Heart left ventricle (tissue), 16 donors: ENCODE measurements around the gene C1QTNF6. TPM values are rescaled to one million over a fixed set of nuclear protein-coding genes. Genes with fewer than 3 reads are reported as not detected.

ENCODE experiments used
- ATAC-seq, 4 donors: fragments of 200-7000 bp; cut with Tn5 transposase; one replicate each; pipeline ENCODE4 v1.9.1; 2020 to 2022; ENCODE audit warnings: moderate library complexity in 4 of 4, mild to moderate bottlenecking in 3 of 4, moderate number of reproducible peaks in 1 of 4
- DNase-seq, 5 donors: peaks; one replicate each; pipeline ENCODE4 v3.0.0-alpha.2; 2020
- H3K27ac ChIP-seq, 12 donors: fragments of 200-600 bp; sonication (generic) in 4 of 12; one replicate each; pipeline versions ENCODE4 v1.5.0 to v1.8.0; 2016 to 2022; ENCODE audit warnings: mild to moderate bottlenecking in 2 of 12
- H3K27me3 ChIP-seq, 9 donors: fragments of 200-600 bp; sonication (generic) in 2 of 9; one replicate each; pipeline versions ENCODE4 v1.5.1 to v1.8.0; 2016 to 2022; ENCODE audit warnings: mild to moderate bottlenecking in 3 of 9
- H3K36me3 ChIP-seq, 9 donors: fragments of 200-600 bp; sonication (generic) in 2 of 9; one replicate each; pipeline versions ENCODE4 v1.5.0 to v1.8.0; 2018 to 2022; ENCODE audit warnings: mild to moderate bottlenecking in 2 of 9
- H3K4me1 ChIP-seq, 12 donors: fragments of 200-600 bp; sonication (generic) in 4 of 12; one replicate each; pipeline versions ENCODE4 v1.5.0 to v1.8.0; 2016 to 2022; ENCODE audit warnings: mild to moderate bottlenecking in 3 of 12
- H3K4me3 ChIP-seq, 12 donors: fragments of 200-600 bp; sonication (generic) in 4 of 12; one replicate each; pipeline versions ENCODE4 v1.5.0 to v1.8.0; 2017 to 2022; ENCODE audit warnings: mild to moderate bottlenecking in 9 of 12, moderate library complexity in 4 of 12
- H3K9me3 ChIP-seq, 12 donors: fragments of 200-600 bp; sonication (generic) in 4 of 12; one replicate each; pipeline versions ENCODE4 v1.5.0 to v1.8.0; 2016 to 2022; ENCODE audit warnings: mild to moderate bottlenecking in 1 of 12
- POLR2A ChIP-seq, 2 donors: fragments of 450-650 bp; IDR thresholded peaks; one replicate each; pipeline ENCODE4 v1.6.1; 2017; ENCODE audit warnings: antibody characterized with exemption in 2 of 2, mild to moderate bottlenecking in 2 of 2, moderate library complexity in 2 of 2
- WGBS, 4 donors: extraction: QIAGEN DNeasy Blood & Tissue Kit in 2 of 4; methylation state at CpG; one replicate each; pipeline versions ENCODE4 v1.1.5 to v1.1.7; 2013 to 2018; 5-methylcytosine and 5-hydroxymethylcytosine counted together
- intact Hi-C, 10 donors: fragments of 100-400 bp; cut with DNase I; formaldehyde crosslinking; loops; one replicate each; pipeline versions ENCODE4 v1.11.1 to v1.14.2; 2022
- polyA plus RNA-seq, 2 donors: library from polyadenylated mRNA; stranded (reverse); fragments of 200-250 nt; gene quantifications; one replicate each; pipeline ENCODE4 v1.2.3, GENCODE V29; 2013
- total RNA-seq, 9 donors: library from RNA; depleted of rRNA in 2 of 9; stranded (reverse); fragments of >200 nt in 2 of 9; fragmentation: NEBNext Ultra II Directional in 3 of 9; extraction: Animal tissue kit (Norgen Biotek cat#: 25700) in 3 of 9; gene quantifications; one replicate each; pipeline versions ENCODE4 v1.1.0 to v1.2.4, GENCODE V29; 2016 to 2023
- TF ChIP-seq, protein P1 (sequence below), 12 donors: fragments of 200-600 bp; sonication (generic) in 4 of 12; IDR thresholded peaks; one replicate each; pipeline versions ENCODE4 v1.5.0 to v1.8.0; 2018 to 2022; ENCODE audit warnings: antibody characterized with exemption in 12 of 12, mild to moderate bottlenecking in 5 of 12
- donor health status: ischemic (EF 13 %, LVEDD 7.1; RV severe dilation, severe dysfunction).
- donor health status: healthy with polysubstance abuse.
- donor health status: DM: no; HTN: yes; CAD: no.
- donor health status: DM: no; HTN: no; CAD: no.
- donor health status: ischemic (EF 25% LVEDD 6.9; RV normal size, moderate dysfunction).
- donor health status: ischemic (EF 25% LVEDD 5.7; RV mildly dilated, moderate dysfunction).
- donor health status: healthy.
- donor health status: DM: yes; HTN: yes; CAD: no.
- donor health status: ischemic (EF 35%, LVEDD 5.7; RV mildly dilated, moderate dysfunction).
- donor health status: nonischemic (EF 11% LVEDD 7.7; RV severe dilation, severe dysfunction).
- donor health status: DM: yes; HTN: yes; CAD: no.
- donor health status: PGD.
- donor health status: ischemic (EF 29% LVEDD 5.4; RV normal size, mild dysfunction).
- donor health status: nonischemic (EF 23%, LVEDD 6.1; RV moderate dilation, normal function).

Gene C1QTNF6
- total and polyA plus RNA-seq, 11 donors: 0.31 to 11.9 (median 1.4) TPM

DNA sequence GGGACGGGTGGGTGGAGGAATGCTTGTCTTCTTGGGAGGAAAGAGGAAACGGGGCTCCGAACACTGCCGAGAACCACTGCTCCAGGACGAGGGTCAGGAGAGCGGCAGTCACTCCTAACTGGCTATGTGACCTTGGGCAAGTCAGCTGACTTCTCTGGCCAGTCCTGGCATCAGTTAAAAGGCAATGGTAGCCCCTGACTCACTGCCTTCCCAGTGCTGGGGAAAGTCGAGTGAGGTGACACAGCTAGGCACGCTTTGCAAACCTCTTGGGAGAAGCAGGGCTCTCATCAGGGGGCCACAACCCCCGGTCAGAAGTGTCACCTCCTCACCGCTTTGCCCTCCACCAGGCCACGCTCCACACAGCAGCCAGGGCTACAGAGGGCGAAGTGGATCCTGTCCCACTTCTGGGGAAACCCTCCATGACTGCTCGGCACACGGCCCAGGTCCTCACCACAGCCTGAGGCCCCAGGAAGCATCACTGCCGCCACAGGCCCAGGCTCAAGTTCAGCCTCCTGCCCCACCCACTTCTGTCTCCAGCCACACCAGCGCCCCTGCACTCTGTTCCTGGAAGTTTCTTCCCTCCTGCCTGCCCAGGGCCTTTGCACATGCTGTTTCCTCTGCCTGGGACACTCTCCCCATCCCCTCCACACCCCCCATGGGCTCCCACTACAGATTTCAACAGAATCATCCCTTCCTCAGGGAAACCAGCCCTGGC lies 54.6 kb downstream of the C1QTNF6 start:
- no peaks in the 10 kb centered on the region for H3K36me3 ChIP-seq
- H3K27me3 ChIP-seq: peaks cover 0 to under 1% (median 0%) of the 10 kb centered on the region in 9 donors
- DNase-seq (no peak), ATAC-seq (no peak)
- intact Hi-C loops: no loop called here
- no peak overlapping the region for H3K27ac ChIP-seq
- 56 to 68% (median 63%) methylated on average over 16 of the region's 16 CpGs for WGBS, 4 donors
- no peaks in the 10 kb centered on the region for H3K9me3 ChIP-seq
- H3K4me1 ChIP-seq: no peaks in the 10 kb centered on the region
- no peak for TF ChIP-seq POLR2A (IDR thresholded peaks at IDR 0.05)
- TF ChIP-seq, protein P1, sequence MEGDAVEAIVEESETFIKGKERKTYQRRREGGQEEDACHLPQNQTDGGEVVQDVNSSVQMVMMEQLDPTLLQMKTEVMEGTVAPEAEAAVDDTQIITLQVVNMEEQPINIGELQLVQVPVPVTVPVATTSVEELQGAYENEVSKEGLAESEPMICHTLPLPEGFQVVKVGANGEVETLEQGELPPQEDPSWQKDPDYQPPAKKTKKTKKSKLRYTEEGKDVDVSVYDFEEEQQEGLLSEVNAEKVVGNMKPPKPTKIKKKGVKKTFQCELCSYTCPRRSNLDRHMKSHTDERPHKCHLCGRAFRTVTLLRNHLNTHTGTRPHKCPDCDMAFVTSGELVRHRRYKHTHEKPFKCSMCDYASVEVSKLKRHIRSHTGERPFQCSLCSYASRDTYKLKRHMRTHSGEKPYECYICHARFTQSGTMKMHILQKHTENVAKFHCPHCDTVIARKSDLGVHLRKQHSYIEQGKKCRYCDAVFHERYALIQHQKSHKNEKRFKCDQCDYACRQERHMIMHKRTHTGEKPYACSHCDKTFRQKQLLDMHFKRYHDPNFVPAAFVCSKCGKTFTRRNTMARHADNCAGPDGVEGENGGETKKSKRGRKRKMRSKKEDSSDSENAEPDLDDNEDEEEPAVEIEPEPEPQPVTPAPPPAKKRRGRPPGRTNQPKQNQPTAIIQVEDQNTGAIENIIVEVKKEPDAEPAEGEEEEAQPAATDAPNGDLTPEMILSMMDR (IDR thresholded peaks at IDR 0.05): no peak
- H3K4me3 ChIP-seq: no peak overlapping the region

DNA sequence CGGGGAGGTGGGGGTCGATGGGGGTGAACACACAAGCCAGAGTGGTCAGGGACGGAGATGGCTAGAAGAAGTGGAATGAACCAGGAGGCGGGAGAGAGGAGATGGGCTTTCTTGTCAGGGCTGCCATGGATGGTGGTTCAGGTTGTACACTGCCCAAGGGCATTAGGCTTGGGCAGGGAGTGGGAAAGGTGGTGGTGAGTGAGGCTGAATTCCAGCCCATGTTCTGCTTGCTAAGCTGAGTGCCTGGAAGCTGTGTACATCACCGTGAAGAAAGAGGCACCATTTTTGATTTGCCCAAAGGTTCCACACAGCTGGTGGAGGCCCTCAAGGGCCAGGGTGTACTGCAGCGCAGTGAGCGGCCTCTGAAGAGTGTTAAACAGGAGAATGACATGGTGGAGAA lies 55.3 kb downstream of the C1QTNF6 start:
- intact Hi-C loops: no loop called here

More for the DNA sequence above, 55.3 kb downstream of the C1QTNF6 start:
- peaks cover 0 to 6% (median 0%) of the 10 kb centered on the region in 9 donors for H3K27me3 ChIP-seq
- H3K36me3 ChIP-seq: no peaks in the 10 kb centered on the region
- ATAC-seq: no peak
- H3K9me3 ChIP-seq: no peaks in the 10 kb centered on the region
- WGBS, 4 donors: 89 to 92% (median 92%) methylated on average over 7 of the region's 7 CpGs
- TF ChIP-seq, protein P1 (IDR thresholded peaks at IDR 0.05): no peak
- TF ChIP-seq POLR2A (IDR thresholded peaks at IDR 0.05): no peak
- no peaks in the 10 kb centered on the region for H3K4me1 ChIP-seq
- H3K4me3 ChIP-seq: no peak overlapping the region
- DNase-seq: no peak
- no peak overlapping the region for H3K27ac ChIP-seq

Other genes with a start within 250 kb of the C1QTNF6 start
- 100 to 1,000 TPM in 2 of 9 donors, 10 to 100 TPM in 7; 35.8 to 143 (median 58.1) TPM for gene TST, start 168.8 kb downstream of the C1QTNF6 start, total RNA-seq
- 10 to 100 TPM; 57.3 to 89.8 TPM for gene TST, start 168.8 kb downstream of the C1QTNF6 start, polyA plus RNA-seq
- 100 to 1,000 TPM in 2 of 9 donors, 10 to 100 TPM in 7; 27.5 to 157 (median 52.9) TPM for gene MPST, start 168.5 kb downstream of the C1QTNF6 start, total RNA-seq
- 100 to 1,000 TPM; 133 to 134 TPM for gene MPST, start 168.5 kb downstream of the C1QTNF6 start, polyA plus RNA-seq
- 10 to 100 TPM; 10.8 to 62.0 (median 17.3) TPM for gene KCTD17, start 136.5 kb downstream of the C1QTNF6 start, total RNA-seq
- gene KCTD17, start 136.5 kb downstream of the C1QTNF6 start, polyA plus RNA-seq: 10 to 100 TPM; 17.1 to 27.3 TPM
- gene TMPRSS6, start 78.5 kb downstream of the C1QTNF6 start, total RNA-seq: under 1 TPM in 1 of 9 donors, not detected in 8; 0.91 TPM
- gene TMPRSS6, start 78.5 kb downstream of the C1QTNF6 start, polyA plus RNA-seq: not detected
- gene IL2RB, start 38.3 kb downstream of the C1QTNF6 start, total RNA-seq: 1 to 10 TPM in 2 of 9 donors, under 1 TPM in 6, not detected in 1; 0.09 to 8.7 (median 0.38) TPM
- under 1 TPM; 0.24 to 0.38 TPM for gene IL2RB, start 38.3 kb downstream of the C1QTNF6 start, polyA plus RNA-seq
- under 1 TPM in 1 of 9 donors, not detected in 8; 0.07 TPM for gene SSTR3, start 24.2 kb upstream of the C1QTNF6 start, total RNA-seq
- gene SSTR3, start 24.2 kb upstream of the C1QTNF6 start, polyA plus RNA-seq: not detected
- gene RAC2, start 56.0 kb upstream of the C1QTNF6 start, total RNA-seq: 10 to 100 TPM in 2 of 9 donors, 1 to 10 TPM in 7; 1.4 to 60.5 (median 3.8) TPM
- gene RAC2, start 56.0 kb upstream of the C1QTNF6 start, polyA plus RNA-seq: 1 to 10 TPM; 1.3 to 4.6 TPM
- 10 to 100 TPM in 2 of 9 donors, 1 to 10 TPM in 7; 2.5 to 57.8 (median 4.4) TPM for gene CYTH4, start 94.3 kb upstream of the C1QTNF6 start, total RNA-seq
- gene CYTH4, start 94.3 kb upstream of the C1QTNF6 start, polyA plus RNA-seq: 1 to 10 TPM; 2.4 to 2.5 TPM
- under 1 TPM in 5 of 9 donors, not detected in 4; 0.02 to 0.72 (median 0.06) TPM for gene ELFN2, start 239.2 kb upstream of the C1QTNF6 start, total RNA-seq
- gene ELFN2, start 239.2 kb upstream of the C1QTNF6 start, polyA plus RNA-seq: under 1 TPM; 0.01 to 0.04 TPM